ENCODE data around the gene C10orf67.
"Not testable (repeated sequence)": the region's sequence is repeated elsewhere in the genome, so short reads cannot be mapped to it uniquely, and the experiment has no call there.

C10orf67 gene

DNA sequence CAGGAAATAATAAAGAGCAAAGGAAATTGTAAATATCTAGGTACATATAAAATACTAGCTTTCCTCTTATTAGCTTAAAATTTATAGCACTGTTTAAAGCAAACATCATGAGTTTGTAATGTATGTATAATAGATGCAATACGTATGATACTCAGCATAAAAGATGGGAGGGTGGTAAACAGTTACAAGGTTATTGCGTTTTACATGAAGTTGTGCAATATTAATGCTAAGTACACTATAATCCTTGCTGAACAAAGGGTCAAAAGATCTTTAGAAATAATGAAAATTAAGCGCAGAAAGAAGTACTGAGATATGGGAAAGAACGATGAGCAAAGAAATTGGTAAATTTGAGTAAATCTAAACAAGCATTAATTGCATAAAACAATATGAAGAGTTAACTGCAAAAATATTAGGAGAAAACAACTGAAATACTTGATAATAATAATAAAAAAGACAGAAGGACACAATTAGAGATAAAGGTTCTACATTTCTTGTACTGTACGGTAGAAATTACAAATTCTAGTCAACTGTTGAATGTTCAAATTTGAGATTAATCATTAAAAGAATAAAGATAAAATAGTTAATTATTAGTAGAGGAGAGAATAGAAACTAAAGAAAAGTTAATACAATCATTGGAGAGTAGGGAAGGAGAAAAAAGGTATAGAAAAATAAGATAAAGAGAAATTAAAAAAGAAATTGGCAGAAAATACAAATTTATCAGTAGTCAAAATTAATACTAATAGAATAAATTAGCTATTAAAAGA, 17.9 kb downstream of the C10orf67 start:
- no peak for DNase-seq (ENCODE audit: low read depth in 2 of 2)

DNA sequence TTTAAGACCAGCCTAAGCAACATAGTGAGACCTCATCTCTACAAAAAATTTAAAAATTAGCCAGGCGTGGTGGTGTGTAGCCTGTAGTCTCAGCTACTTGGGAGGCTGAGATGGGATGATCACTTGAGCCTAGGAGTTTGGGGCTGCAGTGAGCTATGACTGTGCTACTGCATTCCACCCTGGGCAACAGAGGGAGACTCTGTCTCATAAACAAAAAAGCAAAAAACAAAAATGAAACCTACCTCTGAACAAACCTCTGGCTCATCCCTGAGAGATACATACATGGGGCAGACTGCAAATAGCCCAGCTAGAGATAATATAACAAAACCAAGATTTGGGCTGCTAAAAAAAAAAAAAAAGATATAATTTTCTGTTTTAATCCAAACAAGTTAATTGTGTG, 19.5 kb downstream of the C10orf67 start:
- DNase-seq (ENCODE audit: low read depth in 2 of 2): no peak

DNA sequence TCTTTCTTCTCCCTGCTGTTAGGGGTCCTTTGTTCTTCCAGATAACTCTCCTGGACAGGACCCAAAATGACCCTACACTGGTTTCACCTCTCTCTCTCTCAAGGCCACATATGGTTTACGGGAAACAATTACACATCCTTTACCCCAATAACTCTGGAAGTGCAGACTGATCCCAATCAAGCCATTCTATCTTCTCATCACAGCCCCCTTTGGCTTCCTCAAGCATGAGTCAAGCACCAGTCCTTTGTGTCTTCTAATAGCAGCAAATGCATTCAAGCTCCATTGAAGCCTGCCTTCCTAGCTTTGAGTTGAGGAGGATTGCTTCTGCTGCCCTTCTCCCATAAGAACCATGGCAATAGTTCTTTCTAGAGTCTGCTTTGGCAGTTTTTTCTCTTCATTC, 20.2 kb downstream of the C10orf67 start:
- DNase-seq (ENCODE audit: low read depth in 2 of 2): no peak

DNA sequence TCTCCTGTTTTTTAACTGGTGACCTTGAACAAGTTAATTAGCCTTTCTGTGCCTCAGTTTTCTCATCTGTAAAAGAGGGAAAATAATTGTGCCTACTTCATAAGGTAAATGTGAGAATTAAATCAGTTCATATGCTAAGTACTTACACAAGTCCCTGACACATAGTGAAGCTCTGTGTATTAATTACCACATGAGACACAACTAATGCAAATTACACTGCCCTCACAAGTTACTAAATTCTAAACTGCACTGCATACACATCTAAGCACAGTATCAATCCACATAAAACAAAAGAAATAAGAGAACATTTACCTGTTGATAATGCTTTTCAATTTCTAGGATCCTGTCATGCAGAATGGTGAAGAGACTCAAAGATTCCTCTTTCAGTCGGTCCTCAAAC, 22.5 kb downstream of the C10orf67 start:
- DNase-seq (ENCODE audit: low read depth in 2 of 2): no peak

DNA sequence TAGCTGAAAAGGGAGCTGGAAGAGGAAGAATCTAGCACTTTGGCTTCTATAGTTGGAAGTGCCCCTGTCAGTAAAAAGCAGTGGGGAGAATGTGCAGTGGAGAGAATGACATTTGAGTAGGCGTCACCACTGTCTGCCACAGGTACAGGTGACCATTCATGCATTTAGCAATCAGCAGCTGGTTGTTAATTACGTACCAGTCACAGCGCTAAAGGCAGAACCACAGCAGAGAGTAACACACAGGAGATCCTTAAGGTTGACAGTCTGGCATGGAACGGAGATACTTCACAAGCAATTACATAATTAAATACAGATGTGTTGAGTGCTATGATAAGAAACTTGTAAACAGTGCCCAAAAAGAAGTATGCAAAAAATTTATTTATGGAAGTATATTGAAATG, 24.8 kb downstream of the C10orf67 start:
- no peak for DNase-seq (ENCODE audit: low read depth in 2 of 2)

DNA sequence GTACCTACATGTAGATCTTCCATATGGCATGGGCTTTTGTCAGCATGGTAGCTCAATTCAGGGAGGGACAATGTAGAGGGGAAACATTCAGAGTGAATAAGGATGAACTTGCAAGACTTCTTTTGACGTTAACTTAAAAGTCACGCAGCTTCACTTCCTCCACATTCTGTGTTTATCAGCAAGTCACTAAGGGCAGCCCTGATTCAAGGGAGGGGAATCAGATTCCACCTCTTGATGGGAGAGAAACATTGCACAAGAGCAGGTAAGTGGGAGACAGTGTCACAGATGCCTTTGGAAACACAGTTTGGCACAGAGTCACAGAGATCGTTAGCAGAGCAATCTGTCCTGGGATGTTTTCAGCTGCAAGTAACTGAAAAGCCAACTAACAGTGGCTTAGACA, 26.2 kb downstream of the C10orf67 start:
- DNase-seq (ENCODE audit: low read depth in 2 of 2): no peak

DNA sequence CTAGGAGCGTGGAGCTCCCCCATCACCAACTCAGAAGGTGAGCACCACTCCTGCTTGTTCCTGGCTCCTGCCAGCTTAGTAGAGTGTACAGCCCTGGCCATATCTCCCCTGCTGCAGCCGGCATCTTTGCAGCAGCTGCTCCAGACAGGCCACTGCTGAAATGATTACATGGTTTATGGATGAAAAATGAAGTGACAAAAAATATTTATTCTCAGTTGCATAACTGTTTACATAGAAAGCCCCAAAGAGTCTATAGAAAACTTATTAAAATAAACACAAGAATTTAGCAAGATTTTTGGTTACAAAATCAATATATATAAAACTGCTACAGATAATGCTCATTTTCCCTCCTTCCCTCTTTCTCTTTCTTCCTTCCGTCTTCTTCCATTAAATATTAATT, 27.2 kb downstream of the C10orf67 start:
- DNase-seq (ENCODE audit: low read depth in 2 of 2): no peak

DNA sequence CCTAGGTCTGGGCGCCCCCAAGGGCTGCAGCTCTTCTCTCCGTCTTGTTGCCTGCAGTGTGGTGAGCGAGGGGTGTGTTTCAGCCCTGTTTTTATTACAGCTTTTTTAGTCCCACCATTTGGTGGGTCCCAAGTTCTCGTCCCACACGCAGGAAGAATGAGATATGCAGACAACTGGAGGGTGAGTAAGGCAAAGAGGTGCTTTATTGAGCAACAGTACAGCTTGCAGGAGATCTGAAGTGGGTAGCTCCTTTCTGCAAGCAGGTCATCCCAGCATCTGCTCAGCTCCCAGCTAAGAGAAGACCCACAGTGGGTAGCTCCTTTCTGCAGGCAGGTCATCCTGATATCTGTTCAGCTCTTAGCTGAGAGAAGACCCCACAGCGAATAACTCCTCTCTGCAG, 28.2 kb downstream of the C10orf67 start:
- no peak for DNase-seq (ENCODE audit: low read depth in 2 of 2)

DNA sequence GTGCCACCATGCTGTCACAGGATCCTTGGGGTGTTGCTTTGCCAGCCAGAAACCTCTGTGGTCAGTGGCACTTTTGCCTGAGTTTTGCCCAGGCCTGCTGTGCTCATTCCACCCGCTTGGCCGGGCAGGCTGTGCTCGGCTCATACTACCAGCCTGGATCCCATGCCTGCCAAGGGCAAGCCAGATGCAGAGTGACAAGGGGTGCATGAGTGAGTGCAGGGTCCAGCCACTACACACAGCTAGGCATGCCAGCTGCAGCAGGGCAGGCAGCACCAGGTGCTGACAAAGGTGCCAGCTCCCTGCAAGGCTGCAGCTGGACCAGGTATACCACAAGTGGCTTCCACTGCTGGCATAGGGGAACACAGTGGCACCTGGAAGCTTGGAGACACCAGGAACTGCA, 28.6 kb downstream of the C10orf67 start:
- DNase-seq (ENCODE audit: low read depth in 2 of 2): no peak

DNA sequence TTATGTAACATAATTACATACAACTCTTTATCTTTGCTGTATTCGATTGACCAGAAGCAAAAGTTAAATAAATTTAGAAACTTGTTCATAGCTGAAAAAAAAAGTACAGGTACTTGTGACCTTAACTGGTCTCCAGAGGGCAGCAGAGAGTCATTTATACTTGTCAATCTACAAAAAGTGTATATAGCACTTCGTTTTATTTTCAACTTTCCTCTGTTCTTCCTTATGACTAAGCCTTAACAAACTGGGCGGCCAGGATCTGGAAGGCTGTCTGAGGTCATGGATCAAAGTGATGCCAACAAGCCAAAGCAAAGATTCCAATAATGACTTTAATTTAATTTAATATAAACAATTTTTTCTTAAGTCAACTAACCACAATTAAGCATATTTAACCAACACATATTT, 29.8 kb downstream of the C10orf67 start:
- no peak for DNase-seq (ENCODE audit: low read depth in 2 of 2)

DNA sequence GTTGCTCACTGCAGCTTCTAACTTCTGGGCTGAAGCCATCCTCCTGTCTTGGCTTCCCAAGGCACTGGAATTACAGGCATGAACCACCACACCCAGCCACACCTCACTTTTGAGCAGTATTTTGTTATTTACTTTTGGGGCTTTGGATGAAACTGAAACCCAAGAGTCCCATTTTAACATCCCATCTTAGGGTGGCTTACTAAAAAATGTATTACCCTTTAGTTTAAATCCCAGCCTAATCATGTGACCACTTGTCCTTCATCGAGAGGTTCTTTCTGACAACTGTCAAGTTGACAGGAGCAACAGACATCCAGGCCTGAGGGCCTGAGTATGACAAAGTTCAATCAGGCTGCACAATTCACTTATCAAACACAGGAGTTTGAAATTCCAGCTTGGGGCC, 33.6 kb downstream of the C10orf67 start:
- no peak for DNase-seq (ENCODE audit: low read depth in 2 of 2)

DNA sequence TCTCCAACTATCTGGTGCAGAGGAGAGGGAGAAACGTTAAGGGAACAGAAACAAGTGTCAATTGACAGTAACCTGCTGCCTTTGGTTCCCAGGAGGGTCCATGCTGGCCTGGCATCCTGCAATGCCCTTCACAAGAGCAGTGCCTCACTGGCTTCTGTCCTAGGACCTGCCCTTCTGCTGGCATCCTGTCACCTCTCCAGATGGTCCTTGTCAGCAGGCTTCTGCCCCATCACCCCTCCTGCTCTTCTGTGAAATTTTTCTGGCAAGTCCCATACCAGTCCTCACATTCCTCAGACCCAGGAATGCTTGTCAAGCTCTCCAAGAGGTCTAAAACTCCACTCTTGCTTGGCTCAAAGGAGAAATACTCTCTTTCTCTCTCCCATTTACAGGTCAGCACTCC, 34.2 kb downstream of the C10orf67 start:
- DNase-seq (ENCODE audit: low read depth in 2 of 2): no peak

DNA sequence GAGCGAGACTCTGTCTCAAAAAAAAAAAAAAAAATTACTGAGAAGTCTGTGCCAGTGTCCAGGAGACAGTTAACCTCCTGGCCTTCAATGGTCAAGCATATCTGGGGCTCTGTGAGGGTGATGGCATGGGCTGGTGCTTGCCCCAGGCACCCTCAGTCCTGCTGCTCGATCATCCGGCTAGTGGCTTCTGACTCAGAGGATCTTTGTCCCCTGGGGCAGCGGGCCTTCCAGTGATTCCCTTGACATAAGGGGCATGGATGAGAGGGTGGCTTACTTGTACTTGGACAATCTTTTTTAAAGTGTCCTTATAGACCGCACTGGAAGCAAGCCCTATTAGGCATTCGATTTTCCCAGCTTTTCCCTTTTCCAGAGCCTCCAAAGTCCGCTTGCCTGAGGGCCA, 44.6 kb downstream of the C10orf67 start:
- not testable (repeated sequence) for DNase-seq (ENCODE audit: low read depth in 2 of 2)

DNA sequence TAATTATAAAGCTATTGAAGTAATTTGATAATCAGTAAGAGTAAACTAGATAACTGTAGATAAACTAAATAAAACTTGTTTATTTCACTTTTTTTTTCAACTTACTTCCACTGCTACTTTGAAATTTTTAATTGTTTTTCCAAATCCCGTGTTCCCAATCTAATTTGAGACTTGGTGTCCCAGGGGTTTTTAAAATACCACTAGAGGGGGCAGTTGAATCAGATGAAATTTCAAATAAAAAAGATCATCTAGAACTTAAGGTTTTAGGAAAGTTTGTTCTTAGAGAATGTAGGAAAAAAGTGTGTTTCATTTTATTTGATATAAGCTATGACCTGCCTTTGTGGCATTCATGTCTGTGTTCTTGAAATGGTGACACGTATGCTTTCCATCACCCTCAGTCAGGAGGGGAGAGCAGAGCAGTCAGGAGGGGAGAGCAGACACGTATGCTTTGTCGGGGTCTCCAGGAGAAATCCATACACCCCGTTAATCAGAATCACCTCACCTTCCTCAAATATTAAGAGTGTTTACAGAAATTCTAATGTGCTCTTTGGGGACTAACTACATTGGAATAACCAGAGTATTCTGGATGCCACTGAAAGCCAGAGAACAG, 49.9 kb downstream of the C10orf67 start:
- no peak for DNase-seq (ENCODE audit: low read depth in 2 of 2)

DNA sequence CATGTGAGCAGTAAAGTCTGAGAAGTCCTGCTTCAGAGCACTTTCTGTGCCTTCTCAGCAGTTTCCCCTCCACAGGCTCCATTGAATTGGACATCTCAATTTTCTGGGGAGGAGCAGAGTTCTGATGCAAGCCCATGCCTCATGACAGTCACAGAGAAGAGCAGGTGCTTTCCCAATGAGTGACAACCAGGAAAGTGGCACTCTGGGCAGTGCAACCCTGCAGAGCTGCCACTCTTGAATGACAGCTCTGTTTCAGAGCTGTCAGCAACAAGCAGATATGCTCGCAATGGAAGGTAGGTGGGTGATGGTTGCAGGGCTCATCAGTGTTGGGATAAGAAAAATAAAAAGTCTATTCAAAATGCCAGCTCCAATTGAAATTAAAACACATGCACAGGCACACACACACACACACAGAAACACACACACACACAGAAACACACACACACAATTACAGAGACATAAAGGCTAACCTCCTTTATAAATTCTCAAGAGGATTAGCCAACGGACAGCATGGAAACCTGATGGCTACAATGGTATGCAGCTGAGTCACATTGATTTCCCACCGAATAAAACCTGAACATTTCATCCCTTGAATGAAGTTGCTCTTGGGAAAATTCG, 50.5 kb downstream of the C10orf67 start:
- no peak for DNase-seq (ENCODE audit: low read depth in 2 of 2)

DNA sequence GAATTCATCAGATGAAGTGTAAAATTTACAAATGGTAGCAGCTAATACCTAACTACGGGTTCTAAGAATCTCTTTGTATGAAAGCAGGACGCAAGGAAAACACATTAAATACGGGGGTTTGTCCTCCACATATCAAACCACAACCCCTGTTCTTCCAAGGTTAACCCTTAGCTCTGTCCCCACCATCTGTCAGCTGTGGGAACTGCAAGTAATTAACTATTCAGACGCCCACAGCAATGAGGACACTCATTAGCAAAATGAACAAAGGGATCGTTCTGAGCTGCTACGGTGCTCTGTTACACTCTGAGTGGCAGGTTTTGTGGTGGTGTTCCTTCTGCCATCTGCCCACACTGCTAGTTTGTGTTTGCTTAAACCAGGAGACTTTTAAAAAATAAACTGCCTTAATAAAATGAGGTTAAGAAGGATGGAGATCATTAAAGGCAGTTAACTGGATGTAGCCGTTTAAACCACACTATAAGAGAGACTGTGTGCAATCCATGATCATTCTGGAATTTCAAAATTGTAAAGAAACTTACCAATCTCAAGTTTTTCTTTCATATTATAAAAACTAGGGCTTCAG, 51.4 kb downstream of the C10orf67 start:
- DNase-seq (ENCODE audit: low read depth in 2 of 2): peak; percentile 5 to 19

DNA sequence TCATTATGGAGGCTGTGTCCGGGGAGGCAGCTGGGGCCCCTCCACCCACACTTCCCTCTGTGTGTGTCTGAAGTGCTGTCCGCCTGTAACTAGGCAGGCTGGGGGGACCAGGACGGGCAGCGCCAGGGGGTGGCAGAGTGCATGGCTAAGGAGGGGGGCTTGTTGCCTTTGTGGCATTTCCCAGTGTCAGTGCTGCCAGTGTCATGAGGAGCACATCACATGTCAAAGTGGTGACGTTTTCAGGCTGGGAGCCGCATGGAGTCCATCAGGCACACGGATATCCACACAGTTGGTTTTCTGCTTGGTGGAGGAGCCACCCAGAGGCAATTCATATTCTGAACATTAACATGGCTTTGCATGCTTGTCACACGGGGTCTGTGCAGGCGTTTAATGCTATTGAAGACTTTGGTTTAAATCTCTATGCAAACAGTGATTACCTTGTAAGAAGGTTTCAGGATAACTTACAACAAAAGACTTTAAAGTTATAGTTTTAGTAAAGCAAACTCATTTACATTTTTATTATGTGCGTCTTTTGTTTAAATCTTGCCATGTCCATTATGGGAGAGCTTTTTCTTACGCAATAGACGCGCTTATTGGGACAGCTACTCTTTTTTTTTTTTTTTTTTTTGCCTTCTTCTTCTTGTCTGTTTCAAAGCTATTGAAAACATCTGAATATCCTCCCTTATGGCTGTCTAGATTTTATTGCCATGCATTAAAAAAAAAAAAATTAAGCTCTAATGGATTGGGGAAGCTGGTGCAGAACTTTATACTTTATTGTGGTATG, 52.9 kb downstream of the C10orf67 start:
- DNase-seq (ENCODE audit: low read depth in 2 of 2): no peak

DNA sequence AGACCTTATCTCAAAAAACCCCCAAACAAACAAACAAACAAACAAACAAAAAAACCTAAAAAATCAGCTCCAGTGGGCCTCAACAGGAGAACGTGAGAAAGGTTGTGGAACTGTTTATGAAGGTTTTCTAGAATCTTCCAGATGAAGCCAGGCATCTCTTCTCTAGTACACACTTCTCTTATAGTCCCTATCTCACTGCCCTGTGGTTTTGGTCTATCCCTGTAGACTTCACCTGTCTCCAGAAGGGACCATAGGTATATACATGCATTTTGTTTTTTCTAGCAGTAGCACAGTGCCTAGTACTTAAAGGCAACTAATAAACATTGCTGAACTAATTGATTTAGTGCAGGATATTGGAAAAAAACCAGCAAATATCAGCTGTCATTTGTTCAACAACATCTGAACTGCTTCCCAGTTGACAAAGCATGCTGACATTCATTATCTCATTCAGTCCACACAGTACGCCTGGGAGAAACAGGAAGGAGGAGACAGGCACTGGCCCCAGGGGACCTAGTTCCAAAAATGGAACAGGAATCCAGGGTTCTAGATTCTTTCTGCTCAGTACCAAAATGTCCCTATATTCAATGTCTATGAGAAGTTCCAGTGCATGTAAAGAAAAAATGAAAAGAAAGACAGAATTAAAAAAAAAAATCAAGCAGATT, 59.8 kb downstream of the C10orf67 start:
- DNase-seq (ENCODE audit: low read depth in 2 of 2): no peak

DNA sequence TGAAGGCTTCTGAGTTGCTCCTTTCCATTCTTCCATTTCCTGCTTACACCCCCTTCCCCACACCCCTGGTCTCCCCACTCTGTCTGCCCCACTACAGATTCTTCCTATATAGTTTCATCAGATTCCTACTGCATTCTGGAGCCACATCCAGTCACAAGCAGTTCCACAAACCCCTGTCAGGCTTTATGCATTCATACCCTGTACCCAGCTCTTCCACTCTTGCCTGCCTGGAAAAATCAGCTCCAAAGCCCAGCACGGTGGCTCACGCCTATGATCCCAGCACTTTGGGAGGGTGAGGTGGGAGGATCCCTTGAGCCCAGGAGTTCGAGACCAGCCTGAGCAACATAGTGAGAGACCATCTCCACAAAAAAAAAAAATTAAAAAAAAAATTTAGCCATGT, 60.4 kb downstream of the C10orf67 start:
- no peak for DNase-seq (ENCODE audit: low read depth in 2 of 2)

DNA sequence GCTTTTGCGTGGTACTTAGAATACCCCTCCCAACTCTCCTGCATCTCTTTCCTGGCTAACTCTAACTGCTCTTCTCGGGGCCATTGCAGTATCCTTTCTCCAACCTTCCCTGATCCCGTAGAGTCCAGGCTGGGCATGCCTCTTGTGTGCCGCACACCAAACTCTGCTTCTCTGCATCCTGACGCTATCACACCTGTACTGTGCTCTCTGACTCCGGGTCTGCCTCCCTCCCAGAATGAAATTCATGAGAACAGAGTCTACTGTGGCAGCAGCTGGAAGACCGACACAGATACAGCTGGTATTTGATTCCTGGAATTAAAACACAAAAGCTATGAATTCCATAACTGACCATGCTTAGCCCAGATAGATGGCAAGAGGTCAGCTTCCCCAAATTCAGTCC, 60.9 kb downstream of the C10orf67 start:
- no peak for DNase-seq (ENCODE audit: low read depth in 2 of 2)

DNA sequence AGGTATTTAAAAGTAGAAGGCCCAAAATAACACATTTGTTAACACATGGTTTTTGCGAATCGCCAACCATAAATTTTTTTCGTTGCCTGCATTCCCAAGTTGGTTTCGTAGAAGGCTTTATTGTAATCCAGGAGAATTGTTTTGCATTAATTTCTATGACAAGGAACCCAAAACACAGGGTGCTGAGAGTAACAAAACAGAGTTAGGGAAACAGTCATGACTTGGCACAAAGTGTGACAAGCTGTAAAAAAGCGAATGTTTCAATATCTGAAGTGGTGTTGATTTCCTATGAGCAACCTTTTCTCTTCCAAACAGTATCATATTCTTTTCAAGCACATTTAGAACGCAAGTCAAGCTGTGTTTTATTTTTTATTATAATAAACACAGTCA, 63.6 kb downstream of the C10orf67 start:
- no peak for DNase-seq (ENCODE audit: low read depth in 2 of 2)
